HCT116 (cell line): ENCODE measurements around the gene FA2H. TPM values are rescaled to one million over a fixed set of nuclear protein-coding genes. Genes with fewer than 3 reads are reported as not detected.

Experiments used
- ATAC-seq: fragments of 200-7000 bp; cut with Tn5 transposase; 2 replicates; pipeline ENCODE4 v1.9.1; 2020; ENCODE audit warnings: mild to moderate bottlenecking, moderate library complexity
- BruUV-seq: library from RNA; stranded (reverse); fragments of 400-500 nt; replicated peaks from 2 replicates; lab custom pipeline; 2021; lab: Mats Ljungman, UMichigan
- CTCF ChIA-PET: fragments of 300-600 bp; sonication (Branson Sonifier 250); formaldehyde crosslinking; loops from one replicate; lab custom pipeline; 2021; ENCODE audit warnings: antibody characterized with exemption; lab: Charles Lee
- POLR2A ChIA-PET: fragments of 300-600, 350-600 bp; sonication (Branson Sonifier 250); formaldehyde crosslinking; loops from one replicate; lab custom pipeline; 2021; ENCODE audit warnings: antibody characterized with exemption; lab: Charles Lee
- RAD21 ChIA-PET, 2 experiments: fragments of 300-600 bp; sonication (Branson Sonifier 250); formaldehyde crosslinking; loops; one replicate each; lab custom pipeline; 2023; ENCODE audit warnings: low total read pairs in 2 of 2; ENCODE audit not compliant: uncharacterized antibody in 2 of 2, unreplicated experiment in 2 of 2, low non-redundant PET in 1 of 2; lab: Charles Lee
- DNase-seq: peaks from one replicate; pipeline ENCODE4 v3.0.0-alpha.2; 2010; ENCODE audit warnings: low read depth, low spot score
- H2AFZ ChIP-seq: fragments of 200-600 bp; shearing (Covaris generic), sonication (generic); 2 replicates; pipeline ENCODE4 v1.6.1; 2017; ENCODE audit warnings: low read depth, mixed run types, mixed read lengths, antibody characterized with exemption, low read length; ENCODE audit not compliant: poor library complexity, severe bottlenecking
- H3K27ac ChIP-seq: 2 replicates; pipeline ENCODE4 v1.5.1; 2012; ENCODE audit warnings: low read depth, low read length
- H3K27me3 ChIP-seq: fragments of 200-600 bp; sonication (generic); 2 replicates; pipeline ENCODE4 v1.6.1; 2016; ENCODE audit warnings: mixed run types, low read length, mixed read lengths; ENCODE audit not compliant: insufficient read depth
- H3K36me3 ChIP-seq, 2 experiments: fragments of 200-500 bp in 1 of 2; fragments of 200-600 bp in 1 of 2; sonication (Bioruptor generic) in 1 of 2; sonication (generic) in 1 of 2; 2 replicates each; pipeline versions ENCODE4 v1.5.1 to v1.6.1; 2014 to 2016; ENCODE audit warnings: low read length in 2 of 2, inconsistent platforms in 1 of 2, mixed read lengths in 1 of 2, mixed run types in 1 of 2; ENCODE audit not compliant: insufficient read depth in 2 of 2, control insufficient read depth in 1 of 2
- H3K4me1 ChIP-seq, 2 experiments: fragments of 200-600 bp in 1 of 2; sonication (generic) in 1 of 2; 2 replicates each; pipeline versions ENCODE4 v1.5.1 to v1.6.1; 2012 to 2017; ENCODE audit warnings: low read length in 2 of 2, inconsistent platforms in 1 of 2, mild to moderate bottlenecking in 1 of 2, mixed read lengths in 1 of 2, mixed run types in 1 of 2, moderate library complexity in 1 of 2; ENCODE audit not compliant: insufficient read depth in 2 of 2, control insufficient read depth in 1 of 2
- H3K4me2 ChIP-seq: fragments of 200-600 bp; sonication (generic); 2 replicates; pipeline ENCODE4 v1.6.1; 2017; ENCODE audit warnings: mixed run types, low read length, mixed read lengths
- H3K4me3 ChIP-seq, 2 experiments: fragments of 200-600 bp in 1 of 2; sonication (generic) in 1 of 2; replicated peaks in 1 of 2; 2 replicates each; pipeline ENCODE4 v1.5.1; 2011 to 2016; ENCODE audit warnings: low read length in 2 of 2, control low read depth in 1 of 2, low read depth in 1 of 2, mild to moderate bottlenecking in 1 of 2, mixed read lengths in 1 of 2, mixed run types in 1 of 2
- H3K79me2 ChIP-seq: fragments of 200-600 bp; sonication (generic); 2 replicates; pipeline ENCODE4 v1.6.1; 2017; ENCODE audit warnings: mild to moderate bottlenecking, mixed run types, low read length, moderate library complexity, mixed read lengths; ENCODE audit not compliant: insufficient read depth
- H3K9ac ChIP-seq: fragments of 200-600 bp; sonication (generic); 2 replicates; pipeline ENCODE4 v1.6.1; 2016; ENCODE audit warnings: low read length, mixed read lengths
- H3K9me2 ChIP-seq: fragments of 200-600 bp; sonication (generic), shearing (Covaris generic); 2 replicates; pipeline ENCODE4 v1.6.1; 2017; ENCODE audit warnings: mixed run types, mild to moderate bottlenecking, moderate library complexity; ENCODE audit not compliant: insufficient read depth
- H3K9me3 ChIP-seq, 2 experiments: fragments of 200-500 bp in 1 of 2; fragments of 200-600 bp in 1 of 2; sonication (Bioruptor generic) in 1 of 2; sonication (generic) in 1 of 2; 2 replicates each; pipeline ENCODE4 v1.6.1; 2014 to 2017; ENCODE audit warnings: low read length in 2 of 2, mixed read lengths in 2 of 2, inconsistent platforms in 1 of 2, low read depth in 1 of 2, mild to moderate bottlenecking in 1 of 2, mixed run types in 1 of 2, moderate library complexity in 1 of 2; ENCODE audit not compliant: control insufficient read depth in 1 of 2, insufficient read depth in 1 of 2
- H4K20me1 ChIP-seq: fragments of 200-600 bp; sonication (generic), shearing (Covaris generic); 2 replicates; pipeline ENCODE4 v1.6.1; 2017; ENCODE audit warnings: mixed run types, mild to moderate bottlenecking, moderate library complexity; ENCODE audit not compliant: insufficient read depth
- CEBPB ChIP-seq: IDR thresholded peaks from 2 replicates; pipeline ENCODE4 v1.6.1; 2012; ENCODE audit warnings: low read depth
- EGR1 ChIP-seq: IDR thresholded peaks from 2 replicates; pipeline ENCODE4 v1.6.1; 2012; ENCODE audit warnings: low read depth
- ELF1 ChIP-seq: IDR thresholded peaks from 2 replicates; pipeline ENCODE4 v1.6.1; 2012; ENCODE audit warnings: low read depth, borderline replicate concordance
- EZH2phosphoT487 ChIP-seq: fragments of 200-600 bp; IDR thresholded peaks from 2 replicates; pipeline ENCODE4 v1.6.1; 2018; ENCODE audit warnings: antibody characterized with exemption, borderline replicate concordance
- FOSL1 ChIP-seq: IDR thresholded peaks from 2 replicates; pipeline ENCODE4 v1.6.1; 2012; ENCODE audit warnings: low read depth
- JUND ChIP-seq: IDR thresholded peaks from 2 replicates; pipeline ENCODE4 v1.6.1; 2012
- POLR2AphosphoS5 ChIP-seq: IDR thresholded peaks from 2 replicates; pipeline ENCODE4 v1.6.1; 2011; ENCODE audit warnings: mild to moderate bottlenecking, low read depth, low read length, moderate library complexity
- RAD21 ChIP-seq: IDR thresholded peaks from 2 replicates; pipeline ENCODE4 v1.6.1; 2012; ENCODE audit warnings: low read depth, mild to moderate bottlenecking
- SRF ChIP-seq: IDR thresholded peaks from 2 replicates; pipeline ENCODE4 v1.6.1; 2012; ENCODE audit warnings: low read depth
- TCF7L2 ChIP-seq: IDR thresholded peaks from 2 replicates; pipeline ENCODE4 v1.7.0; 2011; ENCODE audit warnings: borderline replicate concordance, inconsistent platforms; ENCODE audit not compliant: insufficient read depth, insufficient read length; ENCODE audit errors: extremely low read depth
- intact Hi-C: fragments of 100-400 bp; cut with micrococcal nuclease; formaldehyde crosslinking; loops from 2 replicates; pipeline ENCODE4 v1.10.0; 2022
- total RNA-seq: library from RNA; stranded (reverse); gene quantifications from one replicate; pipeline ENCODE4 v1.2.1, GENCODE V29; 2021; ENCODE audit not compliant: unreplicated experiment
- TF ChIP-seq, protein P1 (sequence below): IDR thresholded peaks from 2 replicates; pipeline ENCODE4 v1.6.1; 2011; ENCODE audit warnings: mild to moderate bottlenecking, low read length, moderate library complexity; ENCODE audit not compliant: insufficient replicate concordance; ENCODE audit errors: extremely low read depth
- TF ChIP-seq, protein P2 (sequence below), 3 experiments: fragments of 200-600 bp in 1 of 3; sonication (generic) in 1 of 3; IDR thresholded peaks in 2 of 3; conservative IDR thresholded peaks in 1 of 3; 2 replicates each; pipeline ENCODE4 v1.5.1; 2012 to 2017; ENCODE audit warnings: low read depth in 2 of 3, low read length in 2 of 3, antibody characterized with exemption in 1 of 3, borderline replicate concordance in 1 of 3, control low read depth in 1 of 3, mild to moderate bottlenecking in 1 of 3, mixed read lengths in 1 of 3, mixed run types in 1 of 3, moderate library complexity in 1 of 3; ENCODE audit not compliant: insufficient read depth in 1 of 3
- TF ChIP-seq, protein P3 (sequence below): IDR thresholded peaks from 2 replicates; pipeline ENCODE4 v1.6.1; 2012

Gene FA2H
- total RNA-seq, 1 experiment from 2014 or later, result 11.1 TPM

DNA sequence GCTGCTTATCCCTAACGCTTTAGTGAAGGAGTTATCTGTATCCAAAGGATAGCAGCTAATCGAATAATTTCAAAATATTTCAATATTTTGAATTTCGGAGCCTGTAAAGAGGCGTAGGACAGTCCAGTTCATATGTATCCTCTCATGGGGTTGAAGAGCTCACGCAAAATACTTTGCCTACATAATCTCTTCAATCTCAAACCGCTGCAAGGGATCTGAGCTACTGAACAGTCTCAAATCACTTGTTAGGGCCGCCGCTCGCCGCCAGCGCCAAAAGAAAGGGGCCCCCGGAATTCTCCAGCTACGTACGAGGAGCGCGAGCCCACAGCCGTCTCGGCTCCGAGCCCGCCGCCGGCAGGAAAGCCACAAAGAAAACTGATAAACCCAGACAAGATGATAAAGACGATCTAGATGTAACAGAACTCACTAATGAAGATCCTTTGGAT is 107.3 kb downstream of the FA2H start:
- TSS peak; percentile 94 for BruUV-seq
- H3K9ac ChIP-seq, result peak overlapping the region; percentile 55
- no peaks in the 10 kb centered on the region for H3K27me3 ChIP-seq
- H3K79me2 ChIP-seq, result peaks cover 45% of the 10 kb centered on the region
- peak overlapping the region; percentile 63 for H3K4me2 ChIP-seq
- ATAC-seq (no peak), DNase-seq (no peak)
- no peaks in the 10 kb centered on the region for H3K9me3 ChIP-seq
- peaks cover 6 to 14% of the 10 kb centered on the region in 2 experiments; a peak in 2 of 4 replicates for H3K4me1 ChIP-seq
- peak overlapping the region; percentile 32 to 41 for H3K4me3 ChIP-seq
- POLR2A ChIA-PET, result interaction anchor here (0.7 to 1.3 kb wide), 8 partner anchors 11 to 786 kb away, joined by 3 to 7 read pairs (median 3); partner anchors contain the start of gene GLG1
- H3K27ac ChIP-seq, result peak overlapping the region; percentile 23; the same call in 1 of the 2 replicates
- peak overlapping the region; percentile 94 for H2AFZ ChIP-seq
- no peaks in the 10 kb centered on the region for H3K9me2 ChIP-seq
- RAD21 ChIA-PET, result interaction anchor here in 1 of 2 experiments (0.5 kb wide), 1 partner anchor 10 kb away, joined by 3 read pairs; no protein-coding TSS in a partner anchor
- peaks cover 19 to 31% of the 10 kb centered on the region in 2 experiments for H3K36me3 ChIP-seq
- intact Hi-C loops, result no loop called here
- CTCF ChIA-PET, result interaction anchor here (1.4 kb wide), 1 partner anchor 195 kb away, joined by 5 read pairs; no protein-coding TSS in a partner anchor
- H4K20me1 ChIP-seq, result peaks cover 11% of the 10 kb centered on the region; the same call in 1 of the 2 replicates
- TF ChIP-seq, protein P1, sequence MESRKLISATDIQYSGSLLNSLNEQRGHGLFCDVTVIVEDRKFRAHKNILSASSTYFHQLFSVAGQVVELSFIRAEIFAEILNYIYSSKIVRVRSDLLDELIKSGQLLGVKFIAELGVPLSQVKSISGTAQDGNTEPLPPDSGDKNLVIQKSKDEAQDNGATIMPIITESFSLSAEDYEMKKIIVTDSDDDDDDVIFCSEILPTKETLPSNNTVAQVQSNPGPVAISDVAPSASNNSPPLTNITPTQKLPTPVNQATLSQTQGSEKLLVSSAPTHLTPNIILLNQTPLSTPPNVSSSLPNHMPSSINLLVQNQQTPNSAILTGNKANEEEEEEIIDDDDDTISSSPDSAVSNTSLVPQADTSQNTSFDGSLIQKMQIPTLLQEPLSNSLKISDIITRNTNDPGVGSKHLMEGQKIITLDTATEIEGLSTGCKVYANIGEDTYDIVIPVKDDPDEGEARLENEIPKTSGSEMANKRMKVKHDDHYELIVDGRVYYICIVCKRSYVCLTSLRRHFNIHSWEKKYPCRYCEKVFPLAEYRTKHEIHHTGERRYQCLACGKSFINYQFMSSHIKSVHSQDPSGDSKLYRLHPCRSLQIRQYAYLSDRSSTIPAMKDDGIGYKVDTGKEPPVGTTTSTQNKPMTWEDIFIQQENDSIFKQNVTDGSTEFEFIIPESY, result no peak
- TF ChIP-seq EGR1 (no peak), RAD21 (no peak), ELF1 (no peak), CEBPB (no peak), FOSL1 (no peak), SRF (no peak), POLR2AphosphoS5 (no peak), EZH2phosphoT487 (no peak), TCF7L2 (no peak), JUND (no peak)
- TF ChIP-seq, protein P2, sequence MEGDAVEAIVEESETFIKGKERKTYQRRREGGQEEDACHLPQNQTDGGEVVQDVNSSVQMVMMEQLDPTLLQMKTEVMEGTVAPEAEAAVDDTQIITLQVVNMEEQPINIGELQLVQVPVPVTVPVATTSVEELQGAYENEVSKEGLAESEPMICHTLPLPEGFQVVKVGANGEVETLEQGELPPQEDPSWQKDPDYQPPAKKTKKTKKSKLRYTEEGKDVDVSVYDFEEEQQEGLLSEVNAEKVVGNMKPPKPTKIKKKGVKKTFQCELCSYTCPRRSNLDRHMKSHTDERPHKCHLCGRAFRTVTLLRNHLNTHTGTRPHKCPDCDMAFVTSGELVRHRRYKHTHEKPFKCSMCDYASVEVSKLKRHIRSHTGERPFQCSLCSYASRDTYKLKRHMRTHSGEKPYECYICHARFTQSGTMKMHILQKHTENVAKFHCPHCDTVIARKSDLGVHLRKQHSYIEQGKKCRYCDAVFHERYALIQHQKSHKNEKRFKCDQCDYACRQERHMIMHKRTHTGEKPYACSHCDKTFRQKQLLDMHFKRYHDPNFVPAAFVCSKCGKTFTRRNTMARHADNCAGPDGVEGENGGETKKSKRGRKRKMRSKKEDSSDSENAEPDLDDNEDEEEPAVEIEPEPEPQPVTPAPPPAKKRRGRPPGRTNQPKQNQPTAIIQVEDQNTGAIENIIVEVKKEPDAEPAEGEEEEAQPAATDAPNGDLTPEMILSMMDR (IDR thresholded peaks at IDR 0.05 in 2 of 3, conservative IDR thresholded peaks at IDR 0.05 in 1 of 3; ENCODE audit: borderline replicate concordance in 1 of 3, insufficient read depth in 1 of 3, low read depth in 2 of 3, low read length in 2 of 3), result no peak
- TF ChIP-seq, protein P3, sequence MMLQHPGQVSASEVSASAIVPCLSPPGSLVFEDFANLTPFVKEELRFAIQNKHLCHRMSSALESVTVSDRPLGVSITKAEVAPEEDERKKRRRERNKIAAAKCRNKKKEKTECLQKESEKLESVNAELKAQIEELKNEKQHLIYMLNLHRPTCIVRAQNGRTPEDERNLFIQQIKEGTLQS, result no peak
